ENCODE data around the gene CSNK1G3. TPM values are rescaled to one million over a fixed set of nuclear protein-coding genes. Genes with fewer than 3 reads are reported as not detected.

The CSNK1G3 gene
- total RNA-seq, 2 experiments from 2014 or later, result 20.9 to 23.1 TPM

DNA sequence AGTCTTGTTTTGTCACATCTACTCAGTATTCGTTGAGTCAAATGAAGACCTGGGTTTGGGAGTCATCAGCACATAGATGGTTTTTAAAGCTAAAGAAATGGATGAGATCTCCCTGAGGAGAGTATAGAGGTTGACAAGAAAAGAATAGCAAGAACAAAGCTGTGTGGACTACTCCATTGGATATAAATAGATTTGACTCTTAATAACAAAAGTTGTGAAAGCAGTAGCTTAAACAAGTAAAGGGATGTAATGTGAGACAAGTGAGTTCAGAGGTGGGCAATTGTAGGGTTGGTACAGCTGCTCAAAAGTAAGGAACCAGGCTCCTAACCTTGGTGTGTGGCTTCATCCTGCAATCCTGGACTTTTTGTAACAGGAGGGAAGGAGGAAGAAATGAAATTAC lies 49.3 kb downstream of the CSNK1G3 start:
- no peak for DNase-seq (ENCODE audit: low spot score)
- no peak for TF ChIP-seq EZH2phosphoT487 (IDR thresholded peaks at IDR 0.05; ENCODE audit: borderline replicate concordance, low read depth, low read length)
- TF ChIP-seq, protein P1, sequence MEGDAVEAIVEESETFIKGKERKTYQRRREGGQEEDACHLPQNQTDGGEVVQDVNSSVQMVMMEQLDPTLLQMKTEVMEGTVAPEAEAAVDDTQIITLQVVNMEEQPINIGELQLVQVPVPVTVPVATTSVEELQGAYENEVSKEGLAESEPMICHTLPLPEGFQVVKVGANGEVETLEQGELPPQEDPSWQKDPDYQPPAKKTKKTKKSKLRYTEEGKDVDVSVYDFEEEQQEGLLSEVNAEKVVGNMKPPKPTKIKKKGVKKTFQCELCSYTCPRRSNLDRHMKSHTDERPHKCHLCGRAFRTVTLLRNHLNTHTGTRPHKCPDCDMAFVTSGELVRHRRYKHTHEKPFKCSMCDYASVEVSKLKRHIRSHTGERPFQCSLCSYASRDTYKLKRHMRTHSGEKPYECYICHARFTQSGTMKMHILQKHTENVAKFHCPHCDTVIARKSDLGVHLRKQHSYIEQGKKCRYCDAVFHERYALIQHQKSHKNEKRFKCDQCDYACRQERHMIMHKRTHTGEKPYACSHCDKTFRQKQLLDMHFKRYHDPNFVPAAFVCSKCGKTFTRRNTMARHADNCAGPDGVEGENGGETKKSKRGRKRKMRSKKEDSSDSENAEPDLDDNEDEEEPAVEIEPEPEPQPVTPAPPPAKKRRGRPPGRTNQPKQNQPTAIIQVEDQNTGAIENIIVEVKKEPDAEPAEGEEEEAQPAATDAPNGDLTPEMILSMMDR (conservative IDR thresholded peaks at IDR 0.05; ENCODE audit: low read length), result no peak
- H3K9me3 ChIP-seq (ENCODE audit: low read length), result 0 out of 2 replicates have a peak, but pooled peaks cover 3% of the 10 kb centered on the region
- POLR2A ChIA-PET, result interaction anchor here (1.0 to 1.8 kb wide), 5 partner anchors 11 to 36 kb away, joined by 3 to 5 read pairs (median 3); no protein-coding TSS in a partner anchor
- H3K27ac ChIP-seq (ENCODE audit: low read depth, low read length, poor library complexity, severe bottlenecking), result no peak overlapping the region
- H3K4me3 ChIP-seq (ENCODE audit: low read depth, low read length, poor library complexity, severe bottlenecking), result no peak overlapping the region
- intact Hi-C loops (cut with micrococcal nuclease; ENCODE audit: unreplicated experiment), result no loop called here
- no TSS peak for BruUV-seq (replicated peaks)
- no peaks in the 10 kb centered on the region for H3K36me3 ChIP-seq (ENCODE audit: insufficient read depth, low read length)
- H4K20me1 ChIP-seq (ENCODE audit: insufficient read depth, low read length), result no peaks in the 10 kb centered on the region
- H3K4me1 ChIP-seq (ENCODE audit: insufficient read depth, low read length, poor library complexity, severe bottlenecking), result no peaks in the 10 kb centered on the region
- no peaks in the 10 kb centered on the region for H3K79me2 ChIP-seq (ENCODE audit: insufficient read depth, low read depth, low read length)
- no peak overlapping the region for H3K4me2 ChIP-seq (ENCODE audit: low read length)
- no peak overlapping the region for H2AFZ ChIP-seq (ENCODE audit: low read length)
- no peaks in the 10 kb centered on the region for H3K9me2 ChIP-seq (ENCODE audit: insufficient read depth, low read length)
- CTCF ChIA-PET (ENCODE audit: unreplicated experiment), result no interaction called here

DNA sequence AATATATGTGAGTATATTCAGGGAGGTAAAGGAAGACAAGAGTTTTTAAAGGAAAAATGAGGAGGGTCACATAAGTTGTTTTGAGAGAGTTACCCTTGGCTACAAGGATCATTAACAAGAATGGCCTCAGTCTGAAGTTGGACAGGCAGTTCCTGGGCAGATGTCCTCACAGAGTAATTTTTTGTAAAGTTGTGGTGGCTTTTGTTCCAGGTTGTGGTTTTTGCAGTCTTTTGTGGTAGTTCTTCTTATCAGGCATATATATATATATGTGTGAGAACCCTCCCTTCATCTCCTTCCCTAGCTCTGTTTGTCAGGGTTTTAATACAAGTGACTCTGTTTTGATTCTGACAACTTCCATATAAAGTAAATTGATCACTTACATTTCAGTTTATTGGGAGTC lies 60.0 kb downstream of the CSNK1G3 start:
- Histone ChIP-seq H3K4me2 (ENCODE audit: low read length) (no peak overlapping the region), H3K79me2 (ENCODE audit: insufficient read depth, low read depth, low read length) (no peaks in the 10 kb centered on the region), H3K4me3 (ENCODE audit: low read depth, low read length, poor library complexity, severe bottlenecking) (no peak overlapping the region), H3K9me2 (ENCODE audit: insufficient read depth, low read length) (no peaks in the 10 kb centered on the region; the same call in 1 of the 2 replicates), H3K27ac (ENCODE audit: low read depth, low read length, poor library complexity, severe bottlenecking) (no peak overlapping the region), H3K4me1 (ENCODE audit: insufficient read depth, low read length, poor library complexity, severe bottlenecking) (no peaks in the 10 kb centered on the region), H3K36me3 (ENCODE audit: insufficient read depth, low read length) (no peaks in the 10 kb centered on the region), H2AFZ (ENCODE audit: low read length) (no peak overlapping the region), H3K9me3 (ENCODE audit: low read length) (no peaks in the 10 kb centered on the region), H4K20me1 (ENCODE audit: insufficient read depth, low read length) (no peaks in the 10 kb centered on the region)
- BruUV-seq (replicated peaks), result no TSS peak
- CTCF ChIA-PET (ENCODE audit: unreplicated experiment), result no interaction called here
- intact Hi-C loops (cut with micrococcal nuclease; ENCODE audit: unreplicated experiment), result no loop called here
- no peak for TF ChIP-seq EZH2phosphoT487 (IDR thresholded peaks at IDR 0.05; ENCODE audit: borderline replicate concordance, low read depth, low read length)
- TF ChIP-seq, protein P1 (conservative IDR thresholded peaks at IDR 0.05; ENCODE audit: low read length), result no peak
- no peak for DNase-seq (ENCODE audit: low spot score)
- POLR2A ChIA-PET, result interaction anchor here (0.7 kb wide), 1 partner anchor 24 kb away, joined by 3 read pairs; no protein-coding TSS in a partner anchor

DNA sequence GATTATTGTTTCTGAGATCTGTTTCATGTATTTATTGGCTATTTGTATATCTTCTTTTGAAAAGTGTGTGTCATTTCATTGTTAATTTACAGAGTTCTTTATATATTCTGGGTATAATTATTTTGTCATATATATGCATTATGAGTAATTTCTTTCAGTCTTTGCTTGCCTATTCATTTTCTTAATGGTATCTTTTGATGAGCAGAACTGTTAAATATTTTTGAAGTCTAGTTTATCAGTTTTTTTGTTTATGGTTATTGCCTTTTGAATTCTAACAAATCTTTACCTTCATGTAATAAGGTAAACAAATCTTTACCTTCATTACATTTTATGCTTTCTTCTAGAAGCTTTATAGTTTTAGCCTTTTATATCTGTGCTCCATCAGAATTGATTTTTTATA lies 66.4 kb downstream of the CSNK1G3 start:
- Histone ChIP-seq H3K4me2 (ENCODE audit: low read length) (no peak overlapping the region), H3K4me1 (ENCODE audit: insufficient read depth, low read length, poor library complexity, severe bottlenecking) (no peaks in the 10 kb centered on the region), H4K20me1 (ENCODE audit: insufficient read depth, low read length) (no peaks in the 10 kb centered on the region), H3K9me2 (ENCODE audit: insufficient read depth, low read length) (no peaks in the 10 kb centered on the region; the same call in 1 of the 2 replicates), H3K4me3 (ENCODE audit: low read depth, low read length, poor library complexity, severe bottlenecking) (no peak overlapping the region), H3K36me3 (ENCODE audit: insufficient read depth, low read length) (peaks cover 3% of the 10 kb centered on the region; the same call in 1 of the 2 replicates), H3K27ac (ENCODE audit: low read depth, low read length, poor library complexity, severe bottlenecking) (no peak overlapping the region), H3K9me3 (ENCODE audit: low read length) (no peaks in the 10 kb centered on the region), H3K79me2 (ENCODE audit: insufficient read depth, low read depth, low read length) (no peaks in the 10 kb centered on the region), H2AFZ (ENCODE audit: low read length) (no peak overlapping the region)
- ChIA-PET POLR2A (interaction anchor here (0.7 to 1.2 kb wide), 2 partner anchors 10 to 1338 kb away, joined by 3 read pairs; no protein-coding TSS in a partner anchor), CTCF (ENCODE audit: unreplicated experiment) (no interaction called here)
- no peak for TF ChIP-seq EZH2phosphoT487 (IDR thresholded peaks at IDR 0.05; ENCODE audit: borderline replicate concordance, low read depth, low read length)
- TF ChIP-seq, protein P1 (conservative IDR thresholded peaks at IDR 0.05; ENCODE audit: low read length), result no peak
- BruUV-seq (replicated peaks), result no TSS peak
- intact Hi-C loops (cut with micrococcal nuclease; ENCODE audit: unreplicated experiment), result no loop called here
- DNase-seq (ENCODE audit: low spot score), result no peak

Data from OCI-LY7 (cell line).